GM18867 (cell line): ENCODE measurements around the gene SLC6A8.

Experiments
- ATAC-seq: cut with Tn5 transposase; IDR thresholded peaks from one replicate; pipeline ENCODE4 v1.9.1; 2021; ENCODE audit warnings: mild to moderate bottlenecking, moderate library complexity; ENCODE audit not compliant: unreplicated experiment

SLC6A8 gene

DNA sequence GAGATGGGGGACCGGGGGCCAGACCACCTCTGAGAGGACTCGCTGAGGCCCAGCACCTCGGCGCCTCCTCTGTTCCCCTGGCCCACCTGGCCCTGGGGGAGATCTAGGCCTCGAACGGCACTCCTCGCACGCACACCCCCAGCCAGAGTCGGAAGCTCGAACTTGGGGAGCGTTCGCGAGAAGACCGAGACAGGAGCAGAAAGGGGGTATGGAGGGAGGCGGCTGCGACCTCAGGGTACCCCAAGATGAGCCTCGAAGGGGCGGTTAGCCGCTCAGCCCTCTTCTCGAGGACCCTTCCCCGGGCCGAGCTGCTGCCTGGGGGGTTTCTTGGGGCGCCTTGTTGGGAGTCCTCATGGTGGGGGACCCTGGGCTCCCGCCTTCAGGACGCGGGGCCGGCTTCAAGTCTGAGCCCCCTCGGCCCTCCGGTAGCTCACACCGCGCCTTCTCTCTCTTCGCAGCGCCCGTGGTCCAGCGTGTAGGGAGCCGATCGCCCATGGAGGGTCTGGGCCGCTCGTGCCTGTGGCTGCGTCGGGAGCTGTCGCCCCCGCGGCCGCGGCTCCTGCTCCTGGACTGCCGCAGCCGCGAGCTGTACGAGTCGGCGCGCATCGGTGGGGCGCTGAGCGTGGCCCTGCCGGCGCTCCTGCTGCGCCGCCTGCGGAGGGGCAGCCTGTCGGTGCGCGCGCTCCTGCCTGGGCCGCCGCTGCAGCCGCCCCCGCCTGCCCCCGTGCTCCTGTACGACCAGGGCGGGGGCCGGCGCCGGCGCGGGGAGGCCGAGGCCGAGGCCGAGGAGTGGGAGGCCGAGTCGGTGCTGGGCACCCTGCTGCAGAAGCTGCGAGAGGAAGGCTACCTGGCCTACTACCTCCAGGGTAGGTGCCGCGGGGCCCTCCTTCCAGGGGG is 40.0 kb upstream of the SLC6A8 start:
- ATAC-seq = no peak

DNA sequence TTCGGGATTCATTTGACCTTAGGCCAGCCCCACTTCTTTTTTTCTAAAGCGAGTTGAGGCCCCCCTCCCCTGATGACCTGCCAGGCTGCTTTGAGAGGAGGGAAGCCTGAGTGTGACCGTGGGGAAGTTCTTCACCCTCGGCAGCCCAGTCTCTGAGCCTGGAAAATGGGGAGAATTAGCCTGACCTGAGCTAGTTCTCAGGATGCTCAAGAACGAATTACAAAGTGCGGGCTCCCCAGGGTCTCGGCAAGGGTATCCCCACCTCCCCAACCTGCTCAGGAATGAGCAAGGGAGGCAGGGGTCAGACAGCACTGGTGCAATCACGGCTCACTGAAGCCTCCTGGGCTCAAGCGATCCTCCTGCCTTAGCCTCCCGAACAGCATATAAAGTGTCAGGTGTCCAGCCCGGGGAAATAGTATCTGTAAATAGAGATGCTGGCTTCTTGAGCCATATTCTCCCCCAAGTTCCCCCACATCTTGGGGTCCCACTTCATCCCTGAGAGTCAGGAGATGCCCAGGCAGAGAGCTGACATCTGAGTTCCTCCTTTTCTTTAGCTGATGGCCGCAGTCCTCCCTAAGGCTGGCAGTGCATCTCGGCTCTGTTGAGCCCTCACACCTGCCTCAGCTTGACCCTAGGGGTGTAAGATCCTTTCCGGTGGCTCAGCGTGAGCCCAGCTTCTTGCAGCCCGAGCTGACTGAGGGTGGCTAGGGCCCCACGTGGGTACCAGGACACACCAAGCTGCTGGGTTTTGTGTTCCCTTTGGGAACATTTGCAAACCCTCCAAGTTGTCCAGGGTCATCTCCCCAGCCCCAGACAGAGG is 39.2 kb upstream of the SLC6A8 start:
- ATAC-seq = no peak

DNA sequence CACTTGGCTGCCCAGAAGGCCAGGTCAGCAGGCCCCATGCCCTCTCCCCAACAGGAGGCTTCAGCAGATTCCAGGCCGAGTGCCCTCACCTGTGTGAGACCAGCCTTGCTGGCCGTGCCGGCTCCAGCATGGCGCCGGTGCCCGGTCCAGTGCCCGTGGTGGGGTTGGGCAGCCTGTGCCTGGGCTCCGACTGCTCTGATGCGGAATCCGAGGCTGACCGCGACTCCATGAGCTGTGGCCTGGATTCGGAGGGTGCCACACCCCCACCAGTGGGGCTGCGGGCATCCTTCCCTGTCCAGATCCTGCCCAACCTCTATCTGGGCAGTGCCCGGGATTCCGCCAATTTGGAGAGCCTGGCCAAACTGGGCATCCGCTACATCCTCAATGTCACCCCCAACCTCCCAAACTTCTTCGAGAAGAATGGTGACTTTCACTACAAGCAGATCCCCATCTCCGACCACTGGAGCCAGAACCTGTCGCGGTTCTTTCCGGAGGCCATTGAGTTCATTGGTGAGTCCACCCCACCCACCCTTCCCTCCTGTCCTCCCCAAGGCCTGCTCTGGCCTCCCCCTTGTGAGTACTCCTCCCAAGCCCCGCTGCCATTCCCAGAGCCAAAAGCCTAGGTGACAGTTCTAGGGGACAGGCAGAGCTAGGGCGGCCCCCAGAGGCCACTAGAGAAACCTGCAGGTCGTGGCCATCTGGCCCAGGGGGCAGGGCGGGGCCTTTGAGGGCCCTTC is 38.4 kb upstream of the SLC6A8 start:
- no peak for ATAC-seq

DNA sequence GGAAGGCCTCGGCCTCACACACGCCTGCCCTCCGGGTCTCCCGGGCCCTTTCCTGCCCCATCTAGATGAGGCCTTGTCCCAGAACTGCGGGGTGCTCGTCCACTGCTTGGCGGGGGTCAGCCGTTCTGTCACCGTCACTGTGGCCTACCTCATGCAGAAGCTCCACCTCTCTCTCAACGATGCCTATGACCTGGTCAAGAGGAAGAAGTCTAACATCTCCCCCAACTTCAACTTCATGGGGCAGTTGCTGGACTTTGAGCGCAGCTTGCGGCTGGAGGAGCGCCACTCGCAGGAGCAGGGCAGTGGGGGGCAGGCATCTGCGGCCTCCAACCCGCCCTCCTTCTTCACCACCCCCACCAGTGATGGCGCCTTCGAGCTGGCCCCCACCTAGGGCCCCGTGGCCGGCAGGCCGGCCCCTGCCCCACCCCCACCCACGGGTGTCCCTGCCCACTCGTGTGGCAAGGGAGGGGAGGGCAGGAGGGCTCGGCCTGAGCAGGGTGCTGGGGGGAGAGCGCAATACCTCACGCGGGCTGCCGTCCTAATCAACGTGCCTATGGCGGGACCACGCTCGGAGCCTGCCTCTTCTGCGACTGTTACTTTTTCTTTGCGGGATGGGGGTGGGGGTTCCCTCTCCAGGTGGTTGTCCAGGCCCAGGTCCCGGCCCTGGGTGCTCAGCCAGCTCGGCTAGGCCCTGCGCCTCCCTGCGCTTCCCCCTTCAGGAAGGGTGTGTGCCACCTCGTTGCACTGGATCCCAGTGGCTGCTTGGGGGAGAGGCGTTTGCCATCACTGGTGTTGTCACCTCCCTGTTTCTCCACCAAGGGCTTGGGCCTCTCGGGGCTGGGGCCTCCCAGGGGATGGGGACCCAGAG is 37.6 kb upstream of the SLC6A8 start:
- no peak for ATAC-seq

DNA sequence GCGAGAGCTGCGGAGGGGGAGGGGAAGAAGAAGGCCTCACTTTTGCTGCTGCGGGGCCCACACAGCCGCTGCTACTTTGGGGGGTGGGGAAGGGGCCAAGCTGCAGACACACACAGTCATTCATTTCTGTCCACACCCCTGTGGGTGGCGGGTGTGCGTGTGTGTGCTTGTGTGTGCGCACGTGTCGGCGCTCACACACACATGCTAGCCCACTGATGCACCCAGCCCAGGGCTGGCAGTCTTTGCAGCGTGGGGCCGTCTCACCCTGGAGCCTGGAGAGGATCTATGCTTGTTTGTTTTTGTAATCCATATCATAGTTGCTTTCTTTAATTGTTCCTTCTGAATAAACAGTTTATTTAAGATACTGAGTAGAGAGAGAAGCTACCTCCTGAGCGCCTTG is 36.8 kb upstream of the SLC6A8 start:
- no peak for ATAC-seq

DNA sequence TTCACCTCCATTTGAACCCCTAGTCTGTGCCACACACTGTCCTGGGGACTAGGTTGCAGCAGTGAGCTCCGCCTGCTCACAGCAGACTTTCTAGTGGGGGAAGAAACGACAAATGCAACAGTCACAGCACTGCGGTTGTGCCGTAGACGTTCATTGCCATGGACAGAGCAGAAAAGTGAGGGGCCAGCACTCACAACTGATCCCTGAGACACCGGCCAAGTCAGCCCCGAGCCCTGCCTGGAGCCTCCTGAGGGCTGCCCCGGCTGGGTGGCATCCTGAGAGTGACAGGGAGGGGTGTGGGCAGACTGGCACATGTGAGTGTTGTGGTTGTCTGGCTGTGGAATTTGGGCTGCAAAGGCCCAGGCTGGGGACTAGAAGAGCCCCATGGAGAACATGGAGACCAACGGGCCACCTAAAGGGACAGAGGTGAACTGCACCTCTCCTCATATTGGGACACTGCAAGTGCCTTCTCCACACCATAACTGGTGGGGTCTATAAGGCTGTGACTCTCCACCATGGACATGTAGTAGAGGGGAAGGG is 36.1 kb upstream of the SLC6A8 start:
- ATAC-seq = no peak

DNA sequence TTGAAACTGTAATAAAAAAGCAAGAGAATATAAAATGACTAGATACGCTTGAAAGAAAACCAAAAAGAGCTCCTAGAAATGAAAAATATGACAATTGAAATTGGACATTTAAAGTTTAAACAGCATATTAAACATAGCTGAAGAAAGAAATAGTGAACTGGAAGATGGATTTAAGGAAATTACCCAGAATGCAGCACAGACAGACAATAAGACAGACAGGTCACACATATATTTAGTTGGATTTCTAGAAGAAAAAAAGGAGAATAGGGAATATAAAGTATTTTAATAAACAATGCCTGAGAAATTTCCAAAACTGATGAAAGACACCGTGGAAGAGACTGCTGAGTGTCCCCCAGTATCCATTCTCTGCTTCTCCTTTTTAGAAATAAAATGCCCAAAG is 34.2 kb upstream of the SLC6A8 start:
- ATAC-seq = no peak

DNA sequence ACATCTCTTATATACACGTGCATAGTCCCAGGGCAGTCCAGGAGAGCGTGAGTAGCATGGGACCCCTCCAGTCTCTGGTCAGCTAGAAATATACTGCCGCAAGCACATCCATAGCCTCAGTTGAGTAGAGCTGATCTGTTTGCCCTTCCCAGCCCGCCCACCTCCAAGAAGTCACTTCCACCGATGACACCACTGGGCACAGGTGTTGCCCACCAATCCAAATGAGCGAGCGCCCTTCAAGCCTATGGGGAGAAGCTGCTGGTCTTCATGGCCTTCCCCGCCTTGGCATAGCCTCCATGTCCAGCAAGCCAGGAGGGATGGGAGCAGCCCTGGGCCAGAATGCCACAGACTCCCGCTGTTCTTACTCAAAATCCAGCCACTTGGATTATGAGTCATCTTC is 30.6 kb upstream of the SLC6A8 start:
- ATAC-seq = no peak

DNA sequence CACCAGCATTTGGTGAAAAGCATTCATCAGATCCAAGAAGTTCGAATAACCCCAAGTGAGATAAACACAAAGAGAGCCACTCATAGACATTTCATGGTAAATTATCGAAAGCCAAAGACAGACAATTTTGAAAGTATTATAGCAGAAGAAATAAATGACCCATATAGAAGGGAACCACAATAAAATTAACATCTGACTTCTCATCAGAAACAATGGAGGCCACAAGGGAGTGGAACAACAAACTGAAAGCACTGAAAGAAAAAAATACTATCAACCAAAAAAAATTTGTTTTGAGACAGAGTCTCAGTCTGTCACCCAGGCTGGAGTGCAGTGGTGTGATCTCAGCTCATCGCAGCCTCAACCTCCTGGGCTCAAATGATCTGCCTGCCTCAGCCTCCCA is 28.5 kb upstream of the SLC6A8 start:
- no peak for ATAC-seq

DNA sequence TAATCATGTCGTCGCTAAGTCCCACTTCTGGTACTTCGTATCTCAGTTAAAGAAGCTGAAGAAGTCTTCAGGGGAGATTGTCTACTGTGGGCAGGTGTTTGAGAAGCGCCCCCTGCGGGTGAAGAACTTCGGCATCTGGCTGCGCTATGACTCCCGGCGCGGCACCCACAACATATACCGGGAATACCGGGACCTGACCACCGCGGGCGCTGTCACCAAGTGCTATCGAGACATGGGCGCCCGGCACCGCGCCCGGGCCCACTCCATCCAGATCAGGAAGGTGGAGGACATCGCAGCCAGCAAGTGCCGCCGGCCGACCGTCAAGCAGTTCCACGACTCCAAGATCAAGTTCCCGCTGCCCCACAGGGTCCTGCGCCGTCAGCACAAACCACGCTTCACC is 25.5 kb upstream of the SLC6A8 start:
- ATAC-seq = no peak

DNA sequence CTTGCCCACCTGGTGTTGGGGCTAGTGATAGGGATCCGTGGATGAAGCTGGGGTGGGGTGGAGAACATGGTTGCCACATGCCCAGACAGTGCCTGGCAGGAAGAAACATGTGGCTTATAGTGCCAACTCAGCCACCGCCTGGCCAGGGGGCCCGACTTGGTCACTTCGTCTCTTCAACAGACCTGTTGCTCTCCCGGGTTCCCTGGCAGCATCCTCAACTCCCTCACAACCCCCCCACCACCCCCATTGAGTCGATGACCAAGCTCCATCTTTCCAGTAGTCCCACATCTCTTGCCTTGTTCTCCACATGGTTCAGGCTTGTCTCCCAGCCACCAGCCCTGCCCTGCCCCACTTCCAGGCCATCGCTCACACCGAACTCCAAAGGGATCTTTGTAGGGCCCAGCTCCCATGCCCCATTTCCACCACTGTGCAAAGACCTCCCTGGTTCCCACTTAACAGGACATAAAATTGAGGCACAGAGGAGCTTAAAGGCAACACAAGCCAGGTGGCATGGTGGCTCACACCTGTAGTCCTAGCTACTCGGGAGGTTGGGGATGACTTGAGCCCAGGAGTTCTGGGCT is 21.9 kb upstream of the SLC6A8 start:
- ATAC-seq = no peak

DNA sequence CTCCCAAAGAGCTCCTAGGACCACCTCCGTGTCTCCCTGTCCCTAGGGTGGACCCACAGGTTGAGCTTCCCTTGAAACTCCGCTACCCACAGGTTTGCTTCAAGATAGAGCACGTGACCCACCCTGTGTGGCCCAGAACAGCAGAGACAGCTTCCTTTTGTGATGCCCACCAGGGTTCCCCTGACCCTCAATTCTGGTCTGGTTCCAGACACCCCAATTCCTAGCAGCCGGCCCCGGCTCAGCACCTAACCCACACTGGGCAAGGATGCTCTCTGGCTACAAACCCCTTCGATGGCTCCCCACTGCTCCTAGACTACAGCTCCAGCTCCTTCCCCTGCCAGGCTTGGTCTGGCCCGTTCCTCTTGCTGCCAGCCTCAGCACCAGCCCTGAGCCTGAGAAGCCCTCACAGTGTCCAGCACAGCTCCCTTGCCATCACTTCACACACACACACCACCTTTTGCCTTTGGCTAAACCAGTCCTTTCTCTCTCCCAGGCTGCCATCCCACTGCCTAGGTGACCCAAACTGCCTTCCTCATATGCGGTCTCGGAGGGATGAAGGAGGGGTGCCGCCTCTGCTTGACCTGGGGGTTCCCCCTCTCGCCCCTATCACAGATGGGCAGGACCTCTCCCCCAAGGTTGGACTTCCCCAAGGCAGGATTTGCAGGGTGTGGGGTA is 20.3 kb upstream of the SLC6A8 start:
- no peak for ATAC-seq

DNA sequence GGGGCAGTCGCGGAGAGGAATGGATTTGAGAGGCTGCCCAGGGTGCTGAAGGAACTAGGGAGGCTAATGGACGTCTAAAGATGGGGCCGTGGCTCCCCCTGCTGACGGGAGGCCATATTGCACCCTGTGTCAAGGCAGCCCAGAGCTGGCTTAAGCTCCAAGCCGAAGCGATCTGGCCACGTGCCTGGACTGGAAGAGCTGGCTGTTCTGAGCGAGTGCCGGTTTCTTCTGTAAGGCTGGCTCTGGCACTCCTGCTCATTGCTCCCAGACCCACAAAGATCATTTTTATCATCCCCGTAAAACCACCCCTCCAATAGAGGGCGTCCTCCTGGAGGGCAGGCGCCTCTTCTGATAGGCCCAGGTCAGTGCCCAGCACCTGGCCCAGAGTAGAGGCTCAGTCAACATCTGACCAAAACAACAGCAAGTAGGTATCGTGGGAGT is 19.8 kb upstream of the SLC6A8 start:
- ATAC-seq = peak; percentile 70

DNA sequence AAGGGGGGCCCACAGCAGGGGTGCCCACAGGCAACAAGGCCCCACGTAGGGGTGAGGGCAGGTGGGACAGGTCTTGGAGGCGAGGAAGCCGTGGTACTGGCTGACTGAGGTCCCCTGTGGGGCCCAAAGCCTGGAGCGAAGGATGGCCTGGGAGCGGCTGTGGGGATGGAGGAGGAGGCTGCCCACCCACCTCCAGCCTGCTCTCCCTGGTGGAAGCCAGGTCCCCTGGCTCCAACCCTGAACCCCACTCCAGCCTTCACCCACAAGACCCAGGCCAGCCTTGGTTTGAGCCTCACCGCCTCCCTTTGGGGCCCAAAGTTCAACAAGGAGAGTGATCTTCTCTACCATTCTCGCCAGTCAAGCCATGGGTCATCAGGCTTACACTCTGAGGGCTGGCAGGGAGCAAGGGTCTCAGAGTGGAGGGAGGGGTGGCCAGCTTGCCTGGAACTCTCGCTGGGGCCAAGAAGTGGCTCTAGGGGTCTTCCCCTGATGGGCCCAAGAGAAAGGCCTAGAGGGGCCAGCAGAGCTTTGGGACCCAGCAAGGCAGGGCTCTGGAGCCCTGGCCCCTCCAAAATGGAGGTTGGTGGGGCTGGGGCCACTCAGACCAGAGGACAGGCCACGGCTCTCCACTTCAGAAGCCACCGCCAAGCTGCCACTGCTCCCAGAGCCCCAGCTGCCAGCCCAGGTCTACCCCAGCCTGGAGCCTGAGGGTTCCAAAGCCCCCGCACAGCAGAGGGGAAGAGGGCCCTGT is 19.1 kb upstream of the SLC6A8 start:
- ATAC-seq = no peak

DNA sequence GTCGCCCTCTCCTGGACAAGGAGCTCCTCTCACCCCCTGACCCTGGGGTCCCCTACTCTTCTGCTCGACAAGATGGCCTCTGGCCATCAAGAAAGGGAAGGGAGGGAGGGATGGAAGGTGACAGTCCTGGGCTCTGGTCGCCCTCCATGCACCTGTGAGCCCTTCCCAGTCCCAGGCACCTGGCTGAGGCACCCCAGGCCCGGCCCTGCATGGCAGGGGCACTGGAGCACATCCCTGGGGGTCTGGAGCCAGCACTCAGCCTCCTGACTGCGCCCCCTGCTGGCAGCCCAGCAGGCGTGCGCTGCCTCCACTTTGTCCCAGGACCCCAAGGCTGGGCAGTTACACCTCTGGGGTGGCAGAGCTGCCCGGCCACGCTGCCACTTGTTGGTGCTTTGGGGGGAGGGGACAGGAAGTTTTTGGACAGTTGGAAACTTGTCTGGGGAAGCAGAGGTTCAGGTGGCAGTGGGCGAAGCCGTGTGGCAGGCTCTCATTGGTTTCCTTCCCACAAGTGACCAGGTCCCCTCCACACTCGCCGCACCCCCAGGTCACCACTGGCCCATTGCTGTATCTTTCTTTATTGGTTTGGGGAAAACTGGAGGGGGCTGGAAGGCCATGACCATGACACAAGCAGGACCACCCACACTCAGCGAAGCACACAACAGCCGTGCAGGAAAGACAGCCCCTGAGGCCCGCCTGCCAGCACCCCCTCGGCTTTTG is 18.4 kb upstream of the SLC6A8 start:
- no peak for ATAC-seq

DNA sequence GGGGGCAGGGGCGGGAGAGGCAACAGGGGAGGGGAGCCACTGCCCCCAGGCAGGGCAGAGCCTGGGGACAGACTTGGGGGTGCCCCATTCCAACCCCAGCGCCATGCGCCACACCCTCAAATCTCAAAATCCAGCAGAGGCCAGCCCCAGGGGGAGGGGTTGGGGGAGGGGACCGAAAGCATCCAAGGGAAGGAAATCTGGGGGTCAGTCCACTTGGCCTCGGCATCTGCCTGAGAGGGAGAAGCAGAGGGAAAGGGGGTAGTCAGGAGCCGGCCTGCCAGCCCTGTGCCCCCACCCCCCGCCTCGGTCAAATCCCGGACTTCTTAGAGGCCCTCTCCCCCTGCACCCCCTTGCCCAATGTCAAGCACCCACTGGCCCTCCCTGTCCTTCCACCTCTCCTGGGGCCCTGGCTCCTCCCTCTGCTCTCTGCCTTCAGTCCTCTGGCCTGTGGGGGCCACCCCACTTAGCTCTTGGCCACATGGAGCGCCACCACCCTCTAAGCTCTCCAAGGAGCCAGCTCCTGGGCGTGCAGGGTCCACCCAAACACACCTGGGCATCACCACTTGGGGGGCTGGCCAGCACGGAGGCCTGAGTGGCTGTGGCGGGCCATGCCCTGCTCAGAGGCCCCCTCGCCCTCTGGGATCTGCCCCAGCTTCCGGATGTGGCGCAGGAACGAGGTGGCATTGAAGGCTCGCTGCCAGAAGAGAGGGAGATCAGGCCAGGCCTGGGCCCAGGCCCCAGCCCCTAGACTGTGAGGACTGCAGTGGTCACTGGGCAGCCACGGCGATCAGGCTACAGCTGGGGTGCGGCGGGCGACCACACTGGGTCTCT is 17.6 kb upstream of the SLC6A8 start:
- no peak for ATAC-seq
